ENCODE data around the gene LRG1. TPM values are rescaled to one million over a fixed set of nuclear protein-coding genes. Genes with fewer than 3 reads are reported as not detected.

Gene LRG1
- total and polyA plus RNA-seq, 9 of the 15 experiments (the other 6 are each of a cell fraction or from before 2014, with no cell fraction given), result 1.5 to 11.9 (median 8.7) TPM

DNA sequence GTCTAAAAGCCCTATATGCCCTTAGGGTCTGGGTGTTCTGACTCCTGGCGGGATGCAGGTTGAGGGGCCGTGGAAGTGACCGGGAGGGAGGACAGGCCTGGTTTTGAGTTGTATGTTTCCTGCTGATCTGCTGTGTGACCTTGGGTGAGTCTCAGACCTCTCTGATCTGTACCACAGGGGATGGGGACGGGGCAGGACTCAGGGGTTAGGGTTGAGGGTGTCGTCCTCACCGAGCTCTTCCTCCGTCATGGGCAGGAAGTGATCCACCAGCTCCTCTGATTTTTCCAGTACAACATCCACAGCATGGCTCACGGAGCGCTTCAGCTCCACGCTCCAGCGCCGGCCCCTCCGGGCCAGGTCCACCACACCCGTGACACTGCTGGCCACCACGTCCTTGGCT, 11.0 kb downstream of the LRG1 start (continued):
- no peak for TF ChIP-seq CAMTA2 (CRISPR knock-in tag; conservative IDR thresholded peaks at IDR 0.05)
- TF ChIP-seq SAP30 (IDR thresholded peaks at IDR 0.05; ENCODE audit: borderline replicate concordance, insufficient read depth, low read depth, low read length, poor library complexity, severe bottlenecking), result no peak
- TF ChIP-seq, protein P1, sequence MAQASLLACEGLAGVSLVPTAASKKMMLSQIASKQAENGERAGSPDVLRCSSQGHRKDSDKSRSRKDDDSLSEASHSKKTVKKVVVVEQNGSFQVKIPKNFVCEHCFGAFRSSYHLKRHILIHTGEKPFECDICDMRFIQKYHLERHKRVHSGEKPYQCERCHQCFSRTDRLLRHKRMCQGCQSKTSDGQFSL (CRISPR knock-in tag; IDR thresholded peaks at IDR 0.05), result 0 out of 2 replicates have a peak, but pooled peaks have one; percentile 17
- TF ChIP-seq, protein P1 (tag; IDR thresholded peaks at IDR 0.05), result no peak
- TF ChIP-seq SREBF1 (IDR thresholded peaks at IDR 0.05; ENCODE audit: borderline replicate concordance, low read depth, low read length), result no peak
- no peak for TF ChIP-seq KHSRP (IDR thresholded peaks at IDR 0.05)
- TF ChIP-seq HIVEP1 (CRISPR knock-in tag; IDR thresholded peaks at IDR 0.05), result no peak
- TF ChIP-seq KLF6 (CRISPR knock-in tag; IDR thresholded peaks at IDR 0.05; ENCODE audit: borderline replicate concordance), result no peak
- no peak for TF ChIP-seq ZNF780A (CRISPR knock-in tag; IDR thresholded peaks at IDR 0.05)
- TF ChIP-seq ZNF830 (CRISPR knock-in tag; IDR thresholded peaks at IDR 0.05), result no peak
- TF ChIP-seq SRSF3 (IDR thresholded peaks at IDR 0.05; ENCODE audit: insufficient read depth, low read length), result no peak
- TF ChIP-seq ZNF445 (CRISPR knock-in tag; IDR thresholded peaks at IDR 0.05; ENCODE audit: low read depth), result no peak
- TF ChIP-seq ZNF282 (CRISPR knock-in tag; IDR thresholded peaks at IDR 0.05), result no peak
- TF ChIP-seq, protein P2, sequence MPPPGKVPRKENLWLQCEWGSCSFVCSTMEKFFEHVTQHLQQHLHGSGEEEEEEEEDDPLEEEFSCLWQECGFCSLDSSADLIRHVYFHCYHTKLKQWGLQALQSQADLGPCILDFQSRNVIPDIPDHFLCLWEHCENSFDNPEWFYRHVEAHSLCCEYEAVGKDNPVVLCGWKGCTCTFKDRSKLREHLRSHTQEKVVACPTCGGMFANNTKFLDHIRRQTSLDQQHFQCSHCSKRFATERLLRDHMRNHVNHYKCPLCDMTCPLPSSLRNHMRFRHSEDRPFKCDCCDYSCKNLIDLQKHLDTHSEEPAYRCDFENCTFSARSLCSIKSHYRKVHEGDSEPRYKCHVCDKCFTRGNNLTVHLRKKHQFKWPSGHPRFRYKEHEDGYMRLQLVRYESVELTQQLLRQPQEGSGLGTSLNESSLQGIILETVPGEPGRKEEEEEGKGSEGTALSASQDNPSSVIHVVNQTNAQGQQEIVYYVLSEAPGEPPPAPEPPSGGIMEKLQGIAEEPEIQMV (tag; conservative IDR thresholded peaks at IDR 0.05; ENCODE audit: low read depth), result no peak
- no peak for TF ChIP-seq ZEB2 (IDR thresholded peaks at IDR 0.05)
- TF ChIP-seq EP300 (IDR thresholded peaks at IDR 0.05; ENCODE audit: low read length), result no peak
- TF ChIP-seq PTBP1 (IDR thresholded peaks at IDR 0.05; ENCODE audit: low read depth, low read length), result no peak
